Gastrocnemius medialis (tissue), 4 donors: ENCODE results near the gene PLEKHH3. TPM values are rescaled to one million over a fixed set of nuclear protein-coding genes. Genes with fewer than 3 reads are reported as not detected.

Source experiments
- ATAC-seq, 2 donors: fragments of 150-250 bp; one replicate each; pipeline ENCODE4 v1.9.1; 2016
- DNase-seq, 2 donors: peaks; one replicate each; pipeline ENCODE4 v3.0.0-alpha.2; 2019
- H3K27ac ChIP-seq, 4 donors: fragments of 200-600 bp; sonication (generic); 1 replicate in 1 of 4; 2 replicates in 3 of 4; pipeline ENCODE4 v1.5.1; 2016 to 2018; ENCODE audit warnings: mild to moderate bottlenecking in 2 of 4, moderate library complexity in 1 of 4
- H3K27me3 ChIP-seq, 3 donors: fragments of 200-600 bp; sonication (generic) in 2 of 3; 1 replicate in 1 of 3; 2 replicates in 2 of 3; pipeline versions ENCODE4 v1.5.1 to v1.6.0; 2016 to 2019; ENCODE audit warnings: mild to moderate bottlenecking in 1 of 3, moderate library complexity in 1 of 3
- H3K36me3 ChIP-seq, 2 donors: fragments of 200-600 bp; sonication (generic) in 1 of 2; one replicate each; pipeline ENCODE4 v1.5.1; 2017 to 2018
- H3K4me1 ChIP-seq, 2 donors: fragments of 200-600 bp; sonication (generic) in 1 of 2; one replicate each; pipeline ENCODE4 v1.5.1; 2016 to 2017; ENCODE audit warnings: mild to moderate bottlenecking in 2 of 2
- H3K4me3 ChIP-seq, 4 donors: fragments of 200-600 bp; sonication (generic) in 3 of 4; 1 replicate in 1 of 4; 2 replicates in 3 of 4; pipeline ENCODE4 v1.5.1; 2016 to 2019; ENCODE audit warnings: mild to moderate bottlenecking in 2 of 4
- H3K9me3 ChIP-seq, 3 donors: fragments of 200-600 bp; sonication (generic) in 2 of 3; 1 replicate in 1 of 3; 2 replicates in 2 of 3; pipeline ENCODE4 v1.5.1; 2016 to 2019
- CTCF ChIP-seq, 5 experiments: fragments of 450-650 bp in 3 of 5; fragments of 200-600 bp in 2 of 5; sonication (generic) in 2 of 5; IDR thresholded peaks in 4 of 5; conservative IDR thresholded peaks in 1 of 5; 1 replicate in 4 of 5; 2 replicates in 1 of 5; pipeline ENCODE4 v1.5.1; 2016 to 2019; ENCODE audit warnings: antibody characterized with exemption in 5 of 5, mild to moderate bottlenecking in 3 of 5, moderate library complexity in 3 of 5
- POLR2A ChIP-seq, 2 donors: fragments of 450-650 bp; IDR thresholded peaks; one replicate each; pipeline ENCODE4 v1.6.1; 2017; ENCODE audit warnings: antibody characterized with exemption in 2 of 2, mild to moderate bottlenecking in 2 of 2, moderate library complexity in 2 of 2
- in situ Hi-C, 4 donors: fragments of 200-750 bp; cut with MboI; loops; one replicate each; pipeline versions ENCODE4 v1.15.0 to v1.8.0; 2017; ENCODE audit warnings: low sequenced_read_pairs in 4 of 4
- intact Hi-C: fragments of 100-400 bp; cut with DNase I; formaldehyde crosslinking; loops from one replicate; pipeline ENCODE4 v1.15.1; 2023; ENCODE audit warnings: low total_unique reads
- total RNA-seq, 4 donors: library from RNA; depleted of rRNA; stranded (reverse); fragments of >200 nt; gene quantifications; one replicate each; pipeline versions ENCODE4 v1.1.0 to v1.2.3, GENCODE V29; 2016

PLEKHH3 gene
- total RNA-seq, 4 donors from 2014 or later, result 13.4 to 36.0 (median 31.3) TPM

GRCh38 chr17:42674755-42675347 is 1.9 kb downstream of the PLEKHH3 start:
- Histone ChIP-seq H3K27ac (peak overlapping the region; percentile 93 to 100 (median 98)), H3K9me3 (no peaks in the 10 kb centered on the region), H3K4me1 (peaks cover 41 to 50% of the 10 kb centered on the region in 2 donors), H3K27me3 (no peaks in the 10 kb centered on the region), H3K36me3 (peaks cover 0 to 30% of the 10 kb centered on the region in 2 donors), H3K4me3 (peak overlapping the region; percentile 76 to 99 (median 97))
- ATAC-seq, result no peak
- peak in 1 of 2 donors; percentile 77 for DNase-seq
- intact Hi-C loops (no loop called here), in situ Hi-C loops (loop anchor here in 3 of 4 donors (10.0 to 25.0 kb wide), 2 partner anchors 60 to 88 kb away; partner anchors contain the start of gene PSMC3IP (in 2 of the 3))
- no peak for TF ChIP-seq CTCF (IDR thresholded peaks at IDR 0.05 in 4 of 5, conservative IDR thresholded peaks at IDR 0.05 in 1 of 5)
- no peak for TF ChIP-seq POLR2A (IDR thresholded peaks at IDR 0.05)

GRCh38 chr17:42673885-42674754 is 2.7 kb downstream of the PLEKHH3 start:
- peak in 1 of 2 donors; percentile 70 for DNase-seq
- Histone ChIP-seq H3K9me3 (no peaks in the 10 kb centered on the region), H3K27me3 (no peaks in the 10 kb centered on the region), H3K4me3 (peak overlapping the region; percentile 76 to 99 (median 97)), H3K36me3 (peaks cover 0 to 36% of the 10 kb centered on the region in 2 donors), H3K4me1 (peaks cover 41 to 50% of the 10 kb centered on the region in 2 donors), H3K27ac (peak overlapping the region; percentile 93 to 100 (median 98))
- no peak for ATAC-seq
- intact Hi-C loops, result no loop called here
- TF ChIP-seq CTCF (IDR thresholded peaks at IDR 0.05 in 4 of 5, conservative IDR thresholded peaks at IDR 0.05 in 1 of 5) (peak in 4 of 5 experiments; percentile 43 to 60 (median 46)), POLR2A (IDR thresholded peaks at IDR 0.05) (no peak)
- in situ Hi-C loops, result loop anchor here in 1 of 4 donors (10.0 kb wide), 1 partner anchor 59 kb away; no protein-coding TSS in a partner anchor

GRCh38 chr17:42673266-42673884 is 3.4 kb downstream of the PLEKHH3 start:
- H3K9me3 ChIP-seq, result no peaks in the 10 kb centered on the region
- H3K36me3 ChIP-seq, result peaks cover 0 to 39% of the 10 kb centered on the region in 2 donors
- peak overlapping the region; percentile 76 to 99 (median 97) for H3K4me3 ChIP-seq
- TF ChIP-seq POLR2A (IDR thresholded peaks at IDR 0.05) (peak in 1 of 2 donors; percentile 16), CTCF (IDR thresholded peaks at IDR 0.05 in 4 of 5, conservative IDR thresholded peaks at IDR 0.05 in 1 of 5) (no peak)
- H3K27ac ChIP-seq, result peak overlapping the region; percentile 93 to 100 (median 98)
- H3K27me3 ChIP-seq, result no peaks in the 10 kb centered on the region
- in situ Hi-C loops (loop anchor here in 1 of 4 donors (10.0 kb wide), 1 partner anchor 59 kb away; no protein-coding TSS in a partner anchor), intact Hi-C loops (no loop called here)
- no peak for DNase-seq
- peaks cover 40 to 49% of the 10 kb centered on the region in 2 donors for H3K4me1 ChIP-seq
- ATAC-seq, result no peak

GRCh38 chr17:42672038-42672437 is 4.8 kb downstream of the PLEKHH3 start:
- no peaks in the 10 kb centered on the region for H3K27me3 ChIP-seq
- no peaks in the 10 kb centered on the region for H3K9me3 ChIP-seq
- H3K4me3 ChIP-seq, result no peak overlapping the region
- intact Hi-C loops (no loop called here), in situ Hi-C loops (loop anchor here in 1 of 4 donors (10.0 kb wide), 1 partner anchor 57 kb away; no protein-coding TSS in a partner anchor)
- no peak for DNase-seq
- peaks cover 0 to 39% of the 10 kb centered on the region in 2 donors for H3K36me3 ChIP-seq
- peak overlapping the region; percentile 93 to 100 (median 98) for H3K27ac ChIP-seq
- peaks cover 46 to 56% of the 10 kb centered on the region in 2 donors for H3K4me1 ChIP-seq
- TF ChIP-seq CTCF (IDR thresholded peaks at IDR 0.05 in 4 of 5, conservative IDR thresholded peaks at IDR 0.05 in 1 of 5) (no peak), POLR2A (IDR thresholded peaks at IDR 0.05) (no peak)
- no peak for ATAC-seq
